ENCODE data around the gene PACSIN2. TPM values are rescaled to one million over a fixed set of nuclear protein-coding genes. Genes with fewer than 3 reads are reported as not detected.

Gene PACSIN2
- total RNA-seq, 1 experiment from 2014 or later, result 224 TPM

DNA sequence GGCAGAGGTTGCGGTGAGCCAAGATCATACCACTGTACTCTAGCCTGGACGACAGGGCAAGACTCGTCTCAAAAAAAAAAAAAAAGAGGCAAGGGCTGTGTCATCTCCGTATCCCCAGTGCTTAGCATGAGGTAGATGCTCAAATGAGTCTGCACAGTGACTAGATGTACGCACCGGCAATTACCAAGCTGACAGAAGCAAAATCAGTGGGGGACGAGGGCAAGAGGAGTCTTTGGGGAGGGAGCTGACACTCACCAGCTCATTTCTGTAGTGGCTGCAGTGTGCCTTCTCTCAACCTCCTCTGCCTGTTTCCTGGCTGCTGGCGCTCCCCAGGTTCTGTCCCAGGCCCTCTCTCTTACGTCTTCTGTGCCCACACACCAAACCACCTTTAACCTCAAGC is 69.9 kb downstream of the PACSIN2 start:
- Mint-ChIP-seq H3K36me3 (ENCODE audit: insufficient read depth, unreplicated experiment) (peaks cover 90% of the 10 kb centered on the region), H3K4me1 (ENCODE audit: low read depth, unreplicated experiment) (peaks cover 92% of the 10 kb centered on the region), H3K4me3 (ENCODE audit: low read depth, unreplicated experiment) (peak overlapping the region; percentile 71), H3K27ac (ENCODE audit: unreplicated experiment) (peak overlapping the region; percentile 99), H3K9me3 (ENCODE audit: low read depth, unreplicated experiment) (peaks cover 5% of the 10 kb centered on the region), H3K27me3 (ENCODE audit: unreplicated experiment) (no peaks in the 10 kb centered on the region)
- TF ChIP-seq, protein P1, sequence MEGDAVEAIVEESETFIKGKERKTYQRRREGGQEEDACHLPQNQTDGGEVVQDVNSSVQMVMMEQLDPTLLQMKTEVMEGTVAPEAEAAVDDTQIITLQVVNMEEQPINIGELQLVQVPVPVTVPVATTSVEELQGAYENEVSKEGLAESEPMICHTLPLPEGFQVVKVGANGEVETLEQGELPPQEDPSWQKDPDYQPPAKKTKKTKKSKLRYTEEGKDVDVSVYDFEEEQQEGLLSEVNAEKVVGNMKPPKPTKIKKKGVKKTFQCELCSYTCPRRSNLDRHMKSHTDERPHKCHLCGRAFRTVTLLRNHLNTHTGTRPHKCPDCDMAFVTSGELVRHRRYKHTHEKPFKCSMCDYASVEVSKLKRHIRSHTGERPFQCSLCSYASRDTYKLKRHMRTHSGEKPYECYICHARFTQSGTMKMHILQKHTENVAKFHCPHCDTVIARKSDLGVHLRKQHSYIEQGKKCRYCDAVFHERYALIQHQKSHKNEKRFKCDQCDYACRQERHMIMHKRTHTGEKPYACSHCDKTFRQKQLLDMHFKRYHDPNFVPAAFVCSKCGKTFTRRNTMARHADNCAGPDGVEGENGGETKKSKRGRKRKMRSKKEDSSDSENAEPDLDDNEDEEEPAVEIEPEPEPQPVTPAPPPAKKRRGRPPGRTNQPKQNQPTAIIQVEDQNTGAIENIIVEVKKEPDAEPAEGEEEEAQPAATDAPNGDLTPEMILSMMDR (IDR thresholded peaks at IDR 0.05; ENCODE audit: unreplicated experiment), result no peak
- CTCF ChIA-PET, result no interaction called here
- BruUV-seq (replicated peaks), result no TSS peak
- DNase-seq, result no peak
- intact Hi-C loops (cut with micrococcal nuclease; ENCODE audit: unreplicated experiment), result no loop called here

DNA sequence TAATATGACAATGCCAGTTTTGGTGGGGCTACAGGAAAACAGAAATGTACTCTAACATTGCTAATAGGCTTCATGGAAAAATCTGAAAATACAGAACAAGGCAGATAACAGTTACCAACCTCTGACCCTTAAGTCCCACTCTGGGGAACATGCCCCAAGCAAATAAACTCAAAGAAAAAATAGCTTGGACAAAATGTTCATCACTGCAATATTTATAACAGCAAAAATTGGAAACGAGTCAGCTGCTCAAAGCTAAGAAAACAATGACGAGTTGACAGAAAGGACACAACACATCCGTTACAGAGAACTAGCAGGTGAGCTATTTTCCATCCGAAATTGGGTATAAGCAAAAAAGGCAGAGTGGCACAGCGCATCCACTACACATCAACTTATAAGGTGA is 70.5 kb downstream of the PACSIN2 start:
- no peak for DNase-seq
- Mint-ChIP-seq H3K36me3 (ENCODE audit: insufficient read depth, unreplicated experiment) (peaks cover 92% of the 10 kb centered on the region), H3K4me1 (ENCODE audit: low read depth, unreplicated experiment) (peaks cover 93% of the 10 kb centered on the region), H3K4me3 (ENCODE audit: low read depth, unreplicated experiment) (no peak overlapping the region), H3K27ac (ENCODE audit: unreplicated experiment) (peak overlapping the region; percentile 99), H3K9me3 (ENCODE audit: low read depth, unreplicated experiment) (peaks cover 5% of the 10 kb centered on the region), H3K27me3 (ENCODE audit: unreplicated experiment) (no peaks in the 10 kb centered on the region)
- CTCF ChIA-PET, result no interaction called here
- TF ChIP-seq, protein P1 (IDR thresholded peaks at IDR 0.05; ENCODE audit: unreplicated experiment), result no peak
- intact Hi-C loops (cut with micrococcal nuclease; ENCODE audit: unreplicated experiment), result no loop called here
- no TSS peak for BruUV-seq (replicated peaks)

DNA sequence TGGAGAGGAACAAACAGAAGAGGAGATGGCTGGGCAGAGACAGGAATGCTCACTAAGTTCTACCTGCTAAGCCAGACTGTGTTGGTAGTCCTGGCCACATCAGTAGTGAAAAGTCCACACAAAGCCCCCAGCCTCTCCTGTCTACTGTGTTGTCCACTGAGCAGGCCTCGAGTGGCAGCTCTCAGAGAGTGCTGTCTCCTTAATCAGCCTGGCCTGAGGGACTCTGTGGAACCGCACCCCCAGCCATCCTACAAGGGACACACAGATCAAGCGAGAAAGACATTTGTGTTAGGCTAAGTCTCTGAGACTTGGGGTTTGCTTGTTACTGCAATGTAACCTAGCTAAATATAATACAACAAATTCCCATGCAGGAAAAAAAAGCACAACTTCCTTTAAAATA is 71.0 kb downstream of the PACSIN2 start:
- Mint-ChIP-seq H3K27me3 (ENCODE audit: unreplicated experiment) (no peaks in the 10 kb centered on the region), H3K9me3 (ENCODE audit: low read depth, unreplicated experiment) (peaks cover 5% of the 10 kb centered on the region), H3K36me3 (ENCODE audit: insufficient read depth, unreplicated experiment) (peaks cover 92% of the 10 kb centered on the region), H3K27ac (ENCODE audit: unreplicated experiment) (peak overlapping the region; percentile 99), H3K4me1 (ENCODE audit: low read depth, unreplicated experiment) (peaks cover 93% of the 10 kb centered on the region), H3K4me3 (ENCODE audit: low read depth, unreplicated experiment) (no peak overlapping the region)
- DNase-seq, result no peak
- TF ChIP-seq, protein P1 (IDR thresholded peaks at IDR 0.05; ENCODE audit: unreplicated experiment), result no peak
- BruUV-seq (replicated peaks), result no TSS peak
- CTCF ChIA-PET, result no interaction called here
- intact Hi-C loops (cut with micrococcal nuclease; ENCODE audit: unreplicated experiment), result no loop called here

DNA sequence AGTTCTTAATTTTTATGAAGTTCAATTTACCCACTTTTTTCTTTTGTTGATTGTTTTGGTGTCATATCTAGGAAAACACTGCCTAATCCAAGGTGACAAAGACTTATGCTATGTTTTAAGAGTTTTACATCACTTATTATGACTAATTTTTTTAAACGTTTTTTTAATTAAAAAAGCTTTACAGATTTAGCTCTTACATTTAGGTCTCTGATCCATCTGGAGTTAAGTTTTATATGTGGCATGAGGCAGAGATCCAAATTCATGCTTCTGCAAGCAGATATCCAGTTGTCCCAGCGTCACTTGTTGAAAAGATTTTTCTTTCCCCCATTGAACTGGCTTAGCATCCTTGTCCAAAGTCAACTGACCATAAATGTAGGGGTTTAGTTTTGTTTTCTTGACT is 72.6 kb downstream of the PACSIN2 start:
- peaks cover 93% of the 10 kb centered on the region for H3K4me1 Mint-ChIP-seq (ENCODE audit: low read depth, unreplicated experiment)
- H3K27ac Mint-ChIP-seq (ENCODE audit: unreplicated experiment), result peak overlapping the region; percentile 99
- CTCF ChIA-PET, result no interaction called here
- H3K9me3 Mint-ChIP-seq (ENCODE audit: low read depth, unreplicated experiment), result peaks cover 5% of the 10 kb centered on the region
- no TSS peak for BruUV-seq (replicated peaks)
- H3K27me3 Mint-ChIP-seq (ENCODE audit: unreplicated experiment), result no peaks in the 10 kb centered on the region
- intact Hi-C loops (cut with micrococcal nuclease; ENCODE audit: unreplicated experiment), result no loop called here
- TF ChIP-seq, protein P1 (IDR thresholded peaks at IDR 0.05; ENCODE audit: unreplicated experiment), result no peak
- H3K4me3 Mint-ChIP-seq (ENCODE audit: low read depth, unreplicated experiment), result no peak overlapping the region
- no peak for DNase-seq
- peaks cover 92% of the 10 kb centered on the region for H3K36me3 Mint-ChIP-seq (ENCODE audit: insufficient read depth, unreplicated experiment)

Measured in Calu3 (cell line).